CD4-positive, alpha-beta T cell treated with Interleukin-12 subunit alpha and Interleukin-12 subunit beta, for 1 hour (primary cell): ENCODE results near the gene TSPAN13.

Source experiments
- DNase-seq: peaks from one replicate; pipeline ENCODE4 v3.0.0-alpha.2; 2020

Gene TSPAN13

DNA sequence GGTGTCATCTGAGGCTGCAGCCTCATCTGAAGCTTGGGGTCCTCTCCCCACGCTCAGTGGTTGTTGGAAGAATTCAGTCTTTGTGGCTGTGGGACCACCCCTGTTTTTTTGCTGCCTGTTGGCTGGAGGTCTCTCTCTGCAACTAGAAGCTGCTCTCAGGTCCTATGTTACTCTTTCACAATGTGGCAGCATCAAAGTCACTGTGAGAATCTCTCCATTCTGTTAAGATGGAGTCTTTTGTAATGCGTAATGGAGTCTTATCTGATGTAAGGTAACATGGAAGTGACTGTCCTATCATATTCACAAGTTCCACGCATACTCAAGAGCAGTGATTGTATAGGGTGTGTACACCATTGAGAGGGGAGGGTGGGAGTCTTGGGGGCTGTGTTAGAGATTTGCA is 24.9 kb downstream of the TSPAN13 start:
- DNase-seq: no peak

- DNase-seq: no peak
Measured at GRCh38 chr7:16779051-16779450, 25.5 kb downstream of the TSPAN13 start.

- DNase-seq: no peak
Measured at GRCh38 chr7:16780596-16780995, 27.0 kb downstream of the TSPAN13 start.

DNA sequence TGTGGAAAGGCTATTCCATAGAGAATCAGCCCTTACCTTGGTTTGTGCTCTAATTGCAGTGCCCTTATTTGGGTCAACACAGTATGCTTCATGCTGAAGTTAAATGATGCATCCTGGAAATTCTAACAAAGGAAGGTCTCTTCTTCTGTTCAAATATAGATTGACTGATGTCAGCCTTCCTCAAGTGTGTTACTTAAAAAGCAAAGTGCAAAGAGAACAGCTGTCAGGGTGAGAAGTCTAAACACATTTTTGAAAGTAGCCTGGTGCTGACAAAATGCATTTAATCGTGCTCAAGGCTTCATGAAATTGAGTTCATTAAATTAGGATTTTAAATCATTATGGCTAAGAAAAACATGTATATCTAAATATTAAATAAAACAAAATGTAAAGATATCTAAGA is 31.8 kb downstream of the TSPAN13 start:
- no peak for DNase-seq

DNA sequence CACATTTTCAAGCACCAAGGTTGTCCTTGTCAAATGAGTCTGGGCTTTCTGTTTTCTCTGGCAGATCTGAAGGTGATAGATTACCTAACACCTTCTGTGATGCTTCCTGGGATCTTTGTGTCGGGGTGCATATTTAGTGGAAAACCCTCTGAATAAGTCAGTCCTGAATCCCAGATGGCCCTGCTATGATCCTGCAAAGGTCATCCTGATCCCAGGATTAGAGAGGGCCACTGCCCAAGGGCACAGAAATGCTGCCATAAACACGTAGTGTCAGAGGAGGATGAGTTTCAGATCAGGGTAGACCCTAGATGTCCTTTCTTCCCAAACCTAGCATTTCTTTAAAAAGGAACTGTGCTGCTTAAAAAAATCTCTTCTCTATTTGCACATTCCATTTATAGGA is 32.3 kb downstream of the TSPAN13 start:
- DNase-seq: no peak

- no peak for DNase-seq
Measured at GRCh38 chr7:16786257-16786656, 32.7 kb downstream of the TSPAN13 start.

GRCh38 chr7:16787127-16787526 is 33.6 kb downstream of the TSPAN13 start:
- no peak for DNase-seq

DNA sequence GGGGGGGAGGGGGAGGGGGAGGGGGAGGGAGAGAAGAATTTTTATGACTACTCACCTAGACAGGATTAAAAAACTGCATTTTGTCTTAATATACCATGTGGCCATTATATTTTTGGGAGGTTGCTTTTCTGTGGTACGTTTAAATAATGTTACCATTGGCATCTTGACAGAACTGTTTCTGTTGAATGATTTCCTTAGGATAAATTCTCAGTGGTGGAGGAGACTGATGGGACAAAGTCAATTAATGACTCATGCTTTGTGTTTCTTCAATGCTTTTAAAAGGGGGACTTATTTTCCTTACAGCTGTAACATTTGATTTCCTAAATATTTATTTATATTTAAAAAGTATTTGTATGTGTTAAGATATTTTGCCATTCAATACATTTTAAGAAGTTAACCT is 37.5 kb downstream of the TSPAN13 start:
- no peak for DNase-seq

DNA sequence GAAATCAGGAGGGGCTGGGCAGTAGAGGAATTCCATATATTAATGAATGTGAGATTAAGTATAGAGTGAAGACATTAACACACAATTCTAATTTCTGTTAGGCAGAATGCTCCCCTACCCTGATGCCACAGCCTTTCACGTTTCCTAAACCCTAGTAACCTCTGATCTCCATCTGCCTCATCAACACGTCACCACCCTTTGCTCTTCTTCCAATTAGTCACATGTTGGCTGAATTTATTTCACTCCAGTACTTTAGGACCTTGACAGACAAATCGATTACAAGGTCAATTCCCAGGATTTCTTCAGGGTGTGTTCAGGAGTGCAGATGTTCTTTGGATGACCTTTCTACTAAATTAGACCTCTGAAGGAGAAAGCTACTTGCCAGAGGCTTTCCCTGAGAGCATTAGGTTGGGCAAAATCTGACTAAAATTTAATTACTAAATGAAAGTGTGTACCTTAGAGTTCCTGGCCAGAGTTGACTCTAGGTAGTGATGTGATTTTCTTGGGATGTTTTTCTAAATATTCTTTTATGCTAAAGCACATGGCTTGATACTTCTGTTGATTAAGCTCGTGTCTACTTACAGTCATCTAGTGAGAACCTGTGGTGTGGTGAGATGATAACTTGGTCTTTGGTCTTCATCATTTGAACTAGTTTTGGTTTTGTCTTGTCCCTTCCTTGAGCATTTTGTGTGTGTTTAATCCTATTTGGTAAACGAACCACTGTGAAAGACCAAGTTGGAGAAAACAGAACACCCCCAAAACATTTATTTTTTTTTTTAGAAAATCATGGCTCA is 38.5 kb downstream of the TSPAN13 start:
- no peak for DNase-seq

DNA sequence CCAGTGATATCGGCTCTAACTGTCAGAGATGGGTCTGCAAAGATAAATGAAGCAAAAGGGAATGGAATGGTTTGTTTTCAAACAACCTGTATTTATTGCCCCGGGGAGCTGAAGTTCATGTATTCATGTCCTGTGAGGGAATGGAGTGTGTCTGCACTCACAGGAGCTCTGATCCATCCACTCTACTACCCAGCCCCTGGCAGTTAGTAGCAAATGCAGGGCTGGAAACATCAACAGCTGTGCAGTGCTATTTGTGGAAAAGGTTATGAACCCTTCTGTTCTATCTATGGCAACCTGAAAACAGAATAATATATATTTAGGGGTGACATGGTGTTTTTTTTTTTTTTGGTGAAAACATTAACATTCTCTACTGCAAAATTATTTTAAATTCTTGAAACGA is 41.4 kb downstream of the TSPAN13 start:
- no peak for DNase-seq

DNA sequence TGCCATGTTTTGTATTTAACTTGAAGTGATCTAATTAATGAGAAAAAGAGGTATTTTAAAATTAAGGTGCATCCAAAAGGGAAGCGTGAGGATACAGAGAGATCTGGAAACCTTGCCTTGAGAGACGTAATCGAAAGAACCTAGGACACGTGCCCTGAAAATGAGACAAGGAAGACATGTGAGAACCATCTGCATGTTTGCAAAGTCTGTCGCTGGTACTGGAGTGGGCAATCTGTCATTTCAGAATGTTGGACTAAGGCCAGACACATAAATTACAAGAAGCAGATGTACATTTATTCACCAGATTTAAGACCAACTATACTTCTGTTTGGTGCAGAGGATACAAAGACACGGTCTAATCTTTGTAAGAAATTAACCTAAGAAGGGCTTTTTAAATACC is 42.1 kb downstream of the TSPAN13 start:
- DNase-seq: no peak

- no peak for DNase-seq
Measured at GRCh38 chr7:16801111-16801542, 47.6 kb downstream of the TSPAN13 start.

GRCh38 chr7:16801579-16801978 is 48.0 kb downstream of the TSPAN13 start:
- DNase-seq: no peak

DNA sequence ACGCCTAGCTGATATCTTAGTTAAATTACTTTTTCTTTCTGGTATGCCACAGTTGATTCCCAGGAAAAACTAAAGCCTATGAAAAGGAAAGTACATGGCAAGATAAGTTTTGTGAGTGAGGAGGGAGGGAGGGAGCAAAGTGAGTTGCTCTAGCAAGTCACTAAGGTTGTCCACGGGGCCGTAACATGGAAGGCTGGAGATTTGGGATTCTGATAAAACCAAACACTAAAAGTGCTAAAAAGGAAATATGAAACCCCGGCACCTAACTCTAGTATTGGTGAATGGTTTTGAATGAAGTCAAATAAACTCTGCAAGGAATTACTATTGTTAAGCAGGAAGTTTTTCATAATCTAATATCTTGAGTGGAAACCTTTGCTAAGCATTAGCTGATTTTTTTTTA is 49.6 kb downstream of the TSPAN13 start:
- DNase-seq: no peak

- DNase-seq: no peak
Measured at GRCh38 chr7:16803881-16804673, 50.5 kb downstream of the TSPAN13 start.

DNA sequence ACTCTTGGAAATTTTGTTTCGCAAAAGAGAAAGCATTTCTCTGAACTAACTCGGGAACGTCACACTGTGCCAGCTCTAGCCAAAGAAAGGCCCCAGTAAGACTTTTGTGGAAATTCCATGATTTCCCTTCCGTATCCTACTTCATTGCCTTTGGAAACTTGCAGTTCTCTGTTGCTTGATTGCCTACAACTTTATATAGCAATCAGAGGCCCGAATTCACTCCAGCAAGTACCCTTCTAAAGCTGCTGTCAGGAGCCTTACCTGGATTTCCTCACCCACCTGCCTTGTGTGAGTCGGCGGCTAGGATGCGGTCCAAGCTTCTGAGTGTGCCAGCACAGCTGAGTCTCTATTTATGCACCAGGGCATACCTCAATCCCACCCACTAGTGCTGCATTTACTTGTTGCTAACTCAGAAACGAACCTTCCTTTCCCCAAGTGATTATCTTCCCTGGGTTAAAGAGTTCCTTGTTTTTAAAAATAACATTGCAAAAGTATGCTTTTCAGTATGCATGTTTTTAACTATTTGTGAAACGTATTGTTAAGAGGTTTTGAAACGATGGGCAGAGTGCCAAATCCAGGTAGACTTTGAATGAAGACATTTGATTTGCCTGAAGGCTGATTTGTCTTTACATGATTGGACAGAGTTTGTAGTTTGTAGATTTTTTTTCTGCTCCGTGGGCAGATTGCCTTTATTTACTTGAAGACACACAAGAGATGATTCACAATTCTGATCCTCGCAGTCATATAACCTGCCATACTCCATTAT is 51.3 kb downstream of the TSPAN13 start, which contains the start of gene AGR2:
Gene AGR2 (minus strand): TSS at position 326 of the 766 bp plus-strand sequence. CDS start 3,203 bp downstream, outside the sequence.
- DNase-seq: no peak

DNA sequence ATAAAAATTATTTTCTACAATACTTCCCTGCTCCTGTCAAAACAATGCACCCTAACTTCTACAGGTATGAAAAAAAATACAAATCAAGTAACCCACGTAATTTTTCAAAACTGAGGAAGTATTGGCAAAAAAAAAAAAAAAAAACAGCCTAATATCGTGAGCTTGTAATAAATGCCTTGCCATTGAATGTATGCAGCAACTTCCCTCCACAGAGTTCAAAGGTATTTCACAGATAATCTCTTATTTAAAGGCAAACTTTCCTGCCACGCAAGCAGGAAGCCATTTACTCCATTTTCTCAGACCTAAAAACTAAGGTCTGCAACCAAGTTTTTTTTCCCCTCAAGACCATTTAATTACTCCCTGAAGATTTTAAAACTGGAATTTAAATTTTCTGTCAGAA is 51.9 kb downstream of the TSPAN13 start:
- DNase-seq: no peak

GRCh38 chr7:16810112-16810511 is 56.6 kb downstream of the TSPAN13 start:
- no peak for DNase-seq

DNA sequence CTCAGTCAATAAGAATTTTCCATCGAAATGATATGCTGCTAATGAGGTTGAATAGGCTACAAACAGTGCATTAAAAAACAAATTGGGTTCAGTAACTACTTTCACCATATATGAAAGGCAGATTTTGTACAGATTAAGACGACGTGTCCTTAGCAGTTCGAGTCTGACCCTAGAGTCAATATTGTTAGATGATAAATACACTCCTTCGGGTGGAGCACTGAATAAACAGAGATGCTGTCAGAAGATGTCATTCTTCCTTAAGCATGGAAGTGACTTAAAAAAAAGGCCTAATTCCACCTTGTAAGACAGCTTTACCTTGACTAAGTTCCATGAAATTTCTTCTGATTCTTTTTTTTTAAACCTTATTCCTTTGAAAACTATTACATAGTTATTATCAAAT is 57.0 kb downstream of the TSPAN13 start:
- DNase-seq: no peak

- DNase-seq: no peak
Measured at GRCh38 chr7:16811551-16811950, 58.0 kb downstream of the TSPAN13 start.

DNA sequence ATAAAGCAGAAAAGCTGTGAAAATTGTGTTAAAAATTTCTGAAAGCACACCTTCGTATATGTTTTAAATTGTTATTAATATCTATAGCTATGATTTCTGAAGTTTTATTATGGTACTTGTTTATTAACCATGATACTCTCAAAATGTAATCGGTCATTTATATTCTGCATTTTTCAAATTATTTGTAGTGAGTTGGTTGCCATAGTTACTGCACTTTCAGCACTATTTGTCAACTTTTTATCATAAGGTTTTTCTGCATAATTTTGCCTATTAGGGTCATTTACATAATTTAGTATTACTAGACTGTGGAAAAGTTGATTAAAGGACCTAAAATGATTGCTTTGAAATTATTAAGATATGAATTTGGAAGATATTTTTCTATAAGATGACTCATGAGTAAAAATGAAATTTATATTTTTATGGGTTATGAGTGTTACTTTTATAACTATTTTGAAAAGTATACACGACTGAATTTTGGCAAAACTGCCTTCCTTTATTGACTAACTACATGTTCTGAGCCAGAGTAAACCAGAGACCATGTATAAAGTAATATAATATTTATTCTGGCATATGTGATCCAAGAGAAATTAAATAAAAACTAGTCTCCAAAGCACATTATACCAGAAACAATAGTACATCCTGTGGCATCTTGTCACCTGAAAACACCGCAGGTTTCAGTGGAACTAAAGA is 59.1 kb downstream of the TSPAN13 start:
- DNase-seq: no peak

DNA sequence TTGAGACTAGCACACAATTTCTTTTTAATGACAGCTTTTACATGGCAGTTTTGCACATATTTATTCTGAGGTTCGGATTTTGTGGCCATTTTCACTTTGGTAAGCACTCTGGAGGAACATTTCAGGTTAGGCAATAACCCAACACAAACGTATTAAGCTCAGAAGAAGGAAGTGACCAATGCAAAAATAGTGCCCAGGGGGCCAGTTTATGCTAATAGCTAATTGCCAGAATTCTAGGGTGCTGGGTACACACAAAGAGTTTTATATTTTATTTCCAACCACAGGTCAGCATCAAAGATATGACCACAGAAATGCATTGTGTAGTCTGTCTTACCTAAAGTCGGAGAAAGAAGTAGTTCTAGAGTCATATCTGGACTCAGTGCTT is 59.7 kb downstream of the TSPAN13 start:
- no peak for DNase-seq

DNA sequence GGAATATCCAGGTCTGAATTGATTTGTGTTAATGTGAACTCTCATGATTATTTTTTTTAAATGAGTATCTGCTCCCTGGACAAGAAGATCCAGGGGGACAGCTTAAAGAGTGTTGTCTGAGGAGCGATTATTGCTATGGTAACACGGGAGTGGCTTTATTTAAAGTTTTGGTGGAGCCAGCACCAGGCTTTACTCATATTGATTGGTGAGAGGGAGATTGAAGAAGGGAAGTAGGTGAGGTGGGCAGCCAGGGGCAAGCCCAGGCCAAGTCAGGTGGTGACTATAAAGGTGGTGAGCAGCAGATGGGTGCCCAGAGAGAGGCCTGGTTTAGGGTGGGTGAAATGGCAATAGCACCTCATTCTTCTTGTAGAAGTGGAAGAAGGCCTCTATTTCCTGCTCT is 61.4 kb downstream of the TSPAN13 start:
- no peak for DNase-seq
